Spleen (tissue), 11 donors: ENCODE results near the gene NDUFA11. TPM values are rescaled to one million over a fixed set of nuclear protein-coding genes. Genes with fewer than 3 reads are reported as not detected.
A peak's percentile ranks its signal among the peaks of the same experiment; 100 is the strongest.

Source experiments
- DNase-seq: peaks from one replicate; pipeline ENCODE4 v3.0.0-alpha.2; 2020
- H3K27ac ChIP-seq, 8 donors: fragments of 200-600 bp; sonication (generic) in 7 of 8; 1 replicate in 4 of 8; 2 replicates in 4 of 8; pipeline versions ENCODE4 v1.5.0 to v1.8.0; 2016 to 2021; ENCODE audit warnings: inconsistent platforms in 4 of 8, mild to moderate bottlenecking in 4 of 8, moderate library complexity in 1 of 8
- H3K27me3 ChIP-seq, 7 donors: fragments of 200-600 bp; sonication (generic) in 6 of 7; replicated peaks in 1 of 7; 1 replicate in 4 of 7; 2 replicates in 3 of 7; pipeline versions ENCODE4 v1.5.0 to v1.8.0; 2016 to 2021; ENCODE audit warnings: inconsistent platforms in 3 of 7, mild to moderate bottlenecking in 1 of 7
- H3K36me3 ChIP-seq, 6 donors: fragments of 200-600 bp; sonication (generic) in 5 of 6; 1 replicate in 4 of 6; 2 replicates in 2 of 6; pipeline versions ENCODE4 v1.5.0 to v1.8.0; 2016 to 2021; ENCODE audit warnings: inconsistent platforms in 2 of 6
- H3K4me1 ChIP-seq, 6 donors: fragments of 200-600 bp; sonication (generic) in 5 of 6; 1 replicate in 3 of 6; 2 replicates in 3 of 6; pipeline versions ENCODE4 v1.5.0 to v1.8.0; 2016 to 2021; ENCODE audit warnings: inconsistent platforms in 3 of 6
- H3K4me3 ChIP-seq, 8 donors: fragments of 200-600 bp; sonication (generic) in 7 of 8; 1 replicate in 4 of 8; 2 replicates in 4 of 8; pipeline versions ENCODE4 v1.5.0 to v1.8.0; 2016 to 2021; ENCODE audit warnings: inconsistent platforms in 4 of 8, mild to moderate bottlenecking in 4 of 8, moderate library complexity in 2 of 8
- H3K9me3 ChIP-seq, 8 donors: fragments of 200-600 bp; sonication (generic) in 7 of 8; 1 replicate in 4 of 8; 2 replicates in 4 of 8; pipeline versions ENCODE4 v1.5.0 to v1.8.0; 2016 to 2021; ENCODE audit warnings: inconsistent platforms in 4 of 8
- CTCF ChIP-seq, 11 experiments: fragments of 200-600 bp in 7 of 11; fragments of 450-650 bp in 4 of 11; sonication (generic) in 4 of 11; IDR thresholded peaks in 8 of 11; conservative IDR thresholded peaks in 3 of 11; 1 replicate in 7 of 11; 2 replicates in 4 of 11; pipeline versions ENCODE4 v1.4.0 to v1.8.0; 2016 to 2021; ENCODE audit warnings: antibody characterized with exemption in 11 of 11, inconsistent platforms in 4 of 11, mild to moderate bottlenecking in 1 of 11
- POLR2A ChIP-seq, 3 donors: fragments of 450-650 bp; IDR thresholded peaks; one replicate each; pipeline ENCODE4 v1.5.1; 2017; ENCODE audit warnings: antibody characterized with exemption in 3 of 3, mild to moderate bottlenecking in 1 of 3
- POLR2AphosphoS5 ChIP-seq, 3 donors: sonication (generic); formaldehyde crosslinking; IDR thresholded peaks; one replicate each; pipeline ENCODE4 v1.5.1; 2017; ENCODE audit warnings: antibody characterized with exemption in 3 of 3
- WGBS, 5 donors: extraction: QIAGEN DNeasy Blood & Tissue Kit in 3 of 5; methylation state at CpG; one replicate each; pipeline versions ENCODE4 v1.1.5 to v1.1.7; 2013 to 2018; 5-methylcytosine and 5-hydroxymethylcytosine counted together
- intact Hi-C: fragments of 100-400 bp; cut with DNase I; formaldehyde crosslinking; loops from one replicate; pipeline ENCODE4 v1.15.0; 2023; ENCODE audit warnings: low total_unique reads
- polyA plus RNA-seq, 3 donors: library from polyadenylated mRNA; stranded (reverse); fragments of 200-250 nt; gene quantifications; one replicate each; pipeline ENCODE4 v1.2.1, GENCODE V29; 2013
- total RNA-seq, 7 donors: library from RNA; depleted of rRNA in 3 of 7; stranded (reverse); fragments of >200 nt in 3 of 7; fragmentation: NEBNext Ultra II Directional in 4 of 7; extraction: Animal tissue kit (Norgen Biotek cat#: 25700) in 4 of 7; gene quantifications; one replicate each; pipeline versions ENCODE4 v1.1.0 to v1.2.1, GENCODE V29; 2016 to 2021
- donor health status: healthy with polysubstance abuse.
- donor health status: DM: no; HTN: no; CAD: no; lungs with moderate emphysema.
- donor health status: DM: no; HTN: no; CAD: no.
- donor health status: Bipolar disorder and iron deficiency.
- donor health status: healthy.
- donor health status: DM: no; HTN: no; CAD: no.
- donor health status: DM: yes; HTN: yes; CAD: no.

The NDUFA11 gene
- total and polyA plus RNA-seq, 10 donors: 83.8 to 377 (median 123) TPM

- Histone ChIP-seq H3K9me3 (no peaks in the 10 kb centered on the region), H3K4me1 (peaks cover 0 to 27% (median 10%) of the 10 kb centered on the region in 6 donors), H3K36me3 (peaks cover 3 to 100% (median 93%) of the 10 kb centered on the region in 6 donors), H3K27ac (no peak overlapping the region), H3K27me3 (no peaks in the 10 kb centered on the region), H3K4me3 (no peak overlapping the region)
- DNase-seq: no peak
- intact Hi-C loops: no loop called here
- no peak for TF ChIP-seq CTCF (IDR thresholded peaks at IDR 0.05 in 8 of 11, conservative IDR thresholded peaks at IDR 0.05 in 3 of 11)
- TF ChIP-seq POLR2AphosphoS5 (IDR thresholded peaks at IDR 0.05): no peak
- TF ChIP-seq POLR2A (IDR thresholded peaks at IDR 0.05): no peak
- 94 to 97% (median 96%) methylated on average over 18 of the region's 18 CpGs for WGBS, 5 donors
Observed at GRCh38 chr19:5925830-5926427, 22.3 kb upstream of the NDUFA11 start.

GRCh38 chr19:5923356-5923755, 19.8 kb upstream of the NDUFA11 start:
- DNase-seq: no peak

GRCh38 chr19:5922161-5922545, 18.6 kb upstream of the NDUFA11 start:
- H3K4me3 ChIP-seq: no peak overlapping the region
- peaks cover 0 to 14% (median 10%) of the 10 kb centered on the region in 6 donors for H3K4me1 ChIP-seq
- no peaks in the 10 kb centered on the region for H3K9me3 ChIP-seq
- intact Hi-C loops: no loop called here
- no peak for TF ChIP-seq CTCF (IDR thresholded peaks at IDR 0.05 in 8 of 11, conservative IDR thresholded peaks at IDR 0.05 in 3 of 11)
- WGBS, 5 donors: 91 to 95% (median 93%) methylated on average over 12 of the region's 12 CpGs
- no peak for DNase-seq
- H3K36me3 ChIP-seq: peaks cover 6 to 100% (median 97%) of the 10 kb centered on the region in 6 donors
- peak overlapping the region in 3 of 8 donors; percentile 23 to 56 (median 42) for H3K27ac ChIP-seq
- H3K27me3 ChIP-seq: no peaks in the 10 kb centered on the region

More at GRCh38 chr19:5923356-5923755, 19.8 kb upstream of the NDUFA11 start:
- WGBS, 5 donors: 93 to 100% (median 95%) methylated on average over 3 to 16 of the region's 16 CpGs
- H3K9me3 ChIP-seq: no peaks in the 10 kb centered on the region
- no peak for TF ChIP-seq POLR2AphosphoS5 (IDR thresholded peaks at IDR 0.05)
- peaks cover 0 to 25% (median 10%) of the 10 kb centered on the region in 6 donors for H3K4me1 ChIP-seq
- peaks cover 0 to 100% (median 93%) of the 10 kb centered on the region in 6 donors for H3K36me3 ChIP-seq
- H3K27ac ChIP-seq: no peak overlapping the region
- no peaks in the 10 kb centered on the region for H3K27me3 ChIP-seq
- no peak overlapping the region for H3K4me3 ChIP-seq
- intact Hi-C loops: no loop called here

GRCh38 chr19:5921516-5922160, 18.0 kb upstream of the NDUFA11 start:
- no peak overlapping the region for H3K4me3 ChIP-seq
- no peaks in the 10 kb centered on the region for H3K27me3 ChIP-seq
- H3K4me1 ChIP-seq: peaks cover 0 to 14% (median 10%) of the 10 kb centered on the region in 6 donors
- TF ChIP-seq POLR2AphosphoS5 (IDR thresholded peaks at IDR 0.05) (peak in 2 of 3 donors; percentile 31 to 61), POLR2A (IDR thresholded peaks at IDR 0.05) (no peak), CTCF (IDR thresholded peaks at IDR 0.05 in 8 of 11, conservative IDR thresholded peaks at IDR 0.05 in 3 of 11) (no peak)
- intact Hi-C loops: no loop called here
- no peaks in the 10 kb centered on the region for H3K9me3 ChIP-seq
- no peak for DNase-seq
- WGBS, 5 donors: 71 to 86% (median 81%) methylated on average over 21 of the region's 21 CpGs
- H3K36me3 ChIP-seq: peaks cover 10 to 100% (median 97%) of the 10 kb centered on the region in 6 donors
- H3K27ac ChIP-seq: peak overlapping the region in 6 of 8 donors; percentile 26 to 56 (median 34)
